HEK293 (cell line): Measurements from ENCODE around the gene ADGRG7.

Source experiments
- ATF2 ChIP-seq: fragments of 450-650 bp; formaldehyde crosslinking; IDR thresholded peaks from 2 replicates; pipeline ENCODE4 v1.5.1; 2016; ENCODE audit warnings: missing biosample characterization, missing genetic modification characterization, low read depth
- BCL11B ChIP-seq: fragments of 450-650 bp; formaldehyde crosslinking; IDR thresholded peaks from 2 replicates; pipeline ENCODE4 v1.5.1; 2016; ENCODE audit warnings: low read depth, missing biosample characterization, missing genetic modification characterization
- FEZF1 ChIP-seq: fragments of 450-650 bp; formaldehyde crosslinking; IDR thresholded peaks from 2 replicates; pipeline ENCODE4 v1.5.1; 2016; ENCODE audit warnings: missing biosample characterization, missing genetic modification characterization
- GFI1B ChIP-seq: fragments of 450-650 bp; formaldehyde crosslinking; IDR thresholded peaks from 2 replicates; pipeline ENCODE4 v1.5.1; 2016; ENCODE audit warnings: missing biosample characterization, missing genetic modification characterization
- GLIS2 ChIP-seq: fragments of 450-650 bp; formaldehyde crosslinking; IDR thresholded peaks from 2 replicates; pipeline ENCODE4 v1.5.1; 2016; ENCODE audit warnings: missing biosample characterization, missing genetic modification characterization
- HOXA7 ChIP-seq: sonication (generic); formaldehyde crosslinking; IDR thresholded peaks from 2 replicates; pipeline ENCODE4 v1.8.1; 2022; ENCODE audit warnings: missing genetic modification reagents, borderline replicate concordance
- HOXD13 ChIP-seq: sonication (generic); formaldehyde crosslinking; IDR thresholded peaks from 2 replicates; pipeline ENCODE4 v1.8.0; 2022; ENCODE audit warnings: missing genetic modification reagents, borderline replicate concordance
- KLF1 ChIP-seq: fragments of 450-650 bp; formaldehyde crosslinking; IDR thresholded peaks from 2 replicates; pipeline ENCODE4 v1.5.1; 2016; ENCODE audit warnings: missing biosample characterization, missing genetic modification characterization
- KLF7 ChIP-seq: fragments of 450-650 bp; formaldehyde crosslinking; IDR thresholded peaks from 2 replicates; pipeline ENCODE4 v1.5.1; 2016; ENCODE audit warnings: missing biosample characterization, missing genetic modification characterization, borderline replicate concordance
- PRDM10 ChIP-seq: fragments of 450-650 bp; formaldehyde crosslinking; IDR thresholded peaks from 2 replicates; pipeline ENCODE4 v1.5.1; 2016; ENCODE audit warnings: missing biosample characterization, missing genetic modification characterization
- TCF7L2 ChIP-seq: IDR thresholded peaks from 2 replicates; pipeline ENCODE4 v1.6.1; 2011; ENCODE audit warnings: low read depth, mild to moderate bottlenecking, inconsistent platforms, low read length, moderate library complexity, borderline replicate concordance
- ZBTB21 ChIP-seq: fragments of 450-650 bp; formaldehyde crosslinking; IDR thresholded peaks from 2 replicates; pipeline ENCODE4 v1.5.1; 2017; ENCODE audit warnings: missing biosample characterization, missing genetic modification characterization
- ZBTB48 ChIP-seq: fragments of 450-650 bp; formaldehyde crosslinking; IDR thresholded peaks from 2 replicates; pipeline ENCODE4 v1.5.1; 2016; ENCODE audit warnings: missing biosample characterization, missing genetic modification characterization
- ZNF138 ChIP-seq: fragments of 450-650 bp; formaldehyde crosslinking; IDR thresholded peaks from 2 replicates; pipeline ENCODE4 v1.5.1; 2016; ENCODE audit warnings: missing biosample characterization, missing genetic modification characterization, borderline replicate concordance
- ZNF146 ChIP-seq: fragments of 450-650 bp; formaldehyde crosslinking; IDR thresholded peaks from 2 replicates; pipeline ENCODE4 v1.5.1; 2016; ENCODE audit warnings: missing biosample characterization, missing genetic modification characterization
- ZNF157 ChIP-seq: fragments of 450-650 bp; formaldehyde crosslinking; IDR thresholded peaks from 2 replicates; pipeline ENCODE4 v1.5.1; 2016; ENCODE audit warnings: missing biosample characterization, missing genetic modification characterization
- ZNF169 ChIP-seq: fragments of 450-650 bp; formaldehyde crosslinking; IDR thresholded peaks from 2 replicates; pipeline ENCODE4 v1.5.1; 2016; ENCODE audit warnings: missing biosample characterization, missing genetic modification characterization
- ZNF223 ChIP-seq: fragments of 450-650 bp; formaldehyde crosslinking; IDR thresholded peaks from 2 replicates; pipeline ENCODE4 v1.5.1; 2016; ENCODE audit warnings: missing biosample characterization, missing genetic modification characterization
- ZNF239 ChIP-seq: fragments of 450-650 bp; formaldehyde crosslinking; IDR thresholded peaks from 2 replicates; pipeline ENCODE4 v1.5.1; 2016; ENCODE audit warnings: missing biosample characterization, missing genetic modification characterization
- ZNF280C ChIP-seq: fragments of 450-650 bp; formaldehyde crosslinking; IDR thresholded peaks from 2 replicates; pipeline ENCODE4 v1.5.1; 2016; ENCODE audit warnings: missing biosample characterization, missing genetic modification characterization
- ZNF280D ChIP-seq: fragments of 450-650 bp; formaldehyde crosslinking; IDR thresholded peaks from 2 replicates; pipeline ENCODE4 v1.5.1; 2016; ENCODE audit warnings: missing biosample characterization, missing genetic modification characterization
- ZNF350 ChIP-seq: fragments of 450-650 bp; formaldehyde crosslinking; IDR thresholded peaks from 2 replicates; pipeline ENCODE4 v1.5.0; 2017; ENCODE audit warnings: missing biosample characterization, mild to moderate bottlenecking, missing genetic modification characterization
- ZNF426 ChIP-seq: fragments of 450-650 bp; formaldehyde crosslinking; IDR thresholded peaks from 2 replicates; pipeline ENCODE4 v1.5.1; 2017; ENCODE audit warnings: missing biosample characterization, missing genetic modification characterization, mild to moderate bottlenecking, inconsistent platforms, moderate library complexity
- ZNF501 ChIP-seq: fragments of 450-650 bp; formaldehyde crosslinking; IDR thresholded peaks from 2 replicates; pipeline ENCODE4 v1.5.1; 2016; ENCODE audit warnings: missing biosample characterization, missing genetic modification characterization
- ZNF530 ChIP-seq: fragments of 450-650 bp; formaldehyde crosslinking; IDR thresholded peaks from 2 replicates; pipeline ENCODE4 v1.5.1; 2016; ENCODE audit warnings: low read depth, missing biosample characterization, missing genetic modification characterization
- ZNF560 ChIP-seq: fragments of 450-650 bp; formaldehyde crosslinking; IDR thresholded peaks from 2 replicates; pipeline ENCODE4 v1.5.1; 2017; ENCODE audit warnings: missing biosample characterization, missing genetic modification characterization, borderline replicate concordance
- ZNF629 ChIP-seq: fragments of 450-650 bp; formaldehyde crosslinking; IDR thresholded peaks from 2 replicates; pipeline ENCODE4 v1.5.1; 2017; ENCODE audit warnings: missing biosample characterization, missing genetic modification characterization
- ZNF692 ChIP-seq: fragments of 450-650 bp; formaldehyde crosslinking; IDR thresholded peaks from 2 replicates; pipeline ENCODE4 v1.5.1; 2016; ENCODE audit warnings: missing biosample characterization, missing genetic modification characterization
- ZNF837 ChIP-seq: fragments of 450-650 bp; formaldehyde crosslinking; IDR thresholded peaks from 2 replicates; pipeline ENCODE4 v1.5.1; 2016; ENCODE audit warnings: missing biosample characterization, missing genetic modification characterization

ADGRG7 gene

GRCh38 chr3:100708989-100709841 lies 99.8 kb downstream of the ADGRG7 start, which contains the start of gene TFG (continued):
- TF ChIP-seq PRDM10 = peak; percentile 80
- TF ChIP-seq ZNF530 (tag by site-specific recombination) = no peak
- TF ChIP-seq ZNF280D (tag by site-specific recombination) = no peak
- no peak for TF ChIP-seq ZNF157 (tag by site-specific recombination)
- TF ChIP-seq ZNF239 (tag by site-specific recombination) = no peak
- no peak for TF ChIP-seq ATF2 (tag by site-specific recombination)
- no peak for TF ChIP-seq TCF7L2
- no peak for TF ChIP-seq GFI1B
- TF ChIP-seq ZNF501 (tag by site-specific recombination) = peak; percentile 50; the same call in 1 of the 2 replicates
- TF ChIP-seq ZNF560 (tag by site-specific recombination) = no peak
- no peak for TF ChIP-seq ZNF138 (tag by site-specific recombination)
- TF ChIP-seq ZNF146 (tag by site-specific recombination) = no peak
- TF ChIP-seq ZBTB48 = no peak
- no peak for TF ChIP-seq ZNF280C (tag by site-specific recombination)
- no peak for TF ChIP-seq ZNF169 (tag by site-specific recombination)
- TF ChIP-seq ZNF223 = no peak
- no peak for TF ChIP-seq BCL11B (tag by site-specific recombination)
- TF ChIP-seq ZNF629 (tag by site-specific recombination) = peak; percentile 72
- no peak for TF ChIP-seq ZNF837
- no peak for TF ChIP-seq KLF7
- no peak for TF ChIP-seq ZBTB21 (tag by site-specific recombination)
- TF ChIP-seq FEZF1 (tag by site-specific recombination) = no peak
- 0 out of 2 replicates have a peak, but pooled peaks have one; percentile 19 for TF ChIP-seq ZNF692 (tag by site-specific recombination)
- TF ChIP-seq ZNF350 = no peak
- TF ChIP-seq ZNF426 (tag by site-specific recombination) = no peak
- TF ChIP-seq HOXA7 (CRISPR knock-in tag) = no peak
- TF ChIP-seq HOXD13 (CRISPR knock-in tag) = no peak
- no peak for TF ChIP-seq KLF1 (tag by site-specific recombination)
- TF ChIP-seq GLIS2 = no peak
